ENCODE data around the gene ETV4. TPM values are rescaled to one million over a fixed set of nuclear protein-coding genes. Genes with fewer than 3 reads are reported as not detected.

Gene ETV4
- total and polyA plus RNA-seq, 2 of the 13 experiments (the other 11 are each of a cell fraction or from before 2014, with no cell fraction given), result 128 to 330 TPM

- TF ChIP-seq JDP2 (CRISPR knock-in tag; IDR thresholded peaks at IDR 0.05; ENCODE audit: borderline replicate concordance), result no peak
- no peak for TF ChIP-seq MATR3 (CRISPR knock-in tag; IDR thresholded peaks at IDR 0.05)
- no peak for TF ChIP-seq ZNF678 (CRISPR knock-in tag; IDR thresholded peaks at IDR 0.05)
- peak; percentile 23 for TF ChIP-seq XRCC5 (optimal IDR thresholded peaks at IDR 0.05; ENCODE audit: low read length)
- TF ChIP-seq DZIP1 (CRISPR knock-in tag; IDR thresholded peaks at IDR 0.05), result no peak
- TF ChIP-seq RARG (CRISPR knock-in tag; IDR thresholded peaks at IDR 0.05; ENCODE audit: low read depth), result no peak
- TF ChIP-seq CERS6 (CRISPR knock-in tag; IDR thresholded peaks at IDR 0.05), result no peak
- TF ChIP-seq HNRNPL (IDR thresholded peaks at IDR 0.05; ENCODE audit: low read depth, low read length), result no peak
- 0 out of 2 replicates have a peak, but pooled peaks have one; percentile 19 for TF ChIP-seq HOXA3 (CRISPR knock-in tag; IDR thresholded peaks at IDR 0.05)
- peak; percentile 30; the same call in 1 of the 2 replicates for TF ChIP-seq SAP130 (CRISPR knock-in tag; IDR thresholded peaks at IDR 0.05; ENCODE audit: low read depth)
- no peak for TF ChIP-seq ASH2L (IDR thresholded peaks at IDR 0.05; ENCODE audit: insufficient read length, low read depth, low read length)
- TF ChIP-seq NFAT5 (CRISPR knock-in tag; IDR thresholded peaks at IDR 0.05), result no peak
- TF ChIP-seq USF2 (IDR thresholded peaks at IDR 0.05; ENCODE audit: low read depth, low read length), result no peak
- TF ChIP-seq USF2 (CRISPR knock-in tag; IDR thresholded peaks at IDR 0.05; ENCODE audit: borderline replicate concordance), result no peak
- no peak for TF ChIP-seq REXO4 (CRISPR knock-in tag; IDR thresholded peaks at IDR 0.05; ENCODE audit: borderline replicate concordance)
- TF ChIP-seq PAWR (CRISPR knock-in tag; IDR thresholded peaks at IDR 0.05; ENCODE audit: borderline replicate concordance), result no peak
- TF ChIP-seq ZNF891 (CRISPR knock-in tag; IDR thresholded peaks at IDR 0.05), result no peak
Measured at GRCh38 chr17:43556292-43556691, 10.2 kb upstream of the ETV4 start (continued).
